OCI-LY3 (cell line): Measurements from ENCODE around the gene DACH2.

Experiments used
- H2AFZ ChIP-seq: fragments of 200-600, 300-600 bp; shearing (Covaris generic); 2 replicates; pipeline ENCODE4 v1.6.0; 2014; ENCODE audit warnings: antibody characterized with exemption, low read depth, low read length
- H3K27ac ChIP-seq: fragments of 200-600, 300-600 bp; sonication (generic); 2 replicates; pipeline ENCODE4 v1.5.1; 2014; ENCODE audit warnings: mild to moderate bottlenecking, low read length, moderate library complexity, mixed read lengths
- H3K27me3 ChIP-seq: fragments of 200-600, 300-600 bp; sonication (generic); 2 replicates; pipeline ENCODE4 v1.6.1; 2014; ENCODE audit warnings: low read depth, low read length, mixed read lengths
- H3K36me3 ChIP-seq: fragments of 200-600, 300-600 bp; sonication (generic); replicated peaks from 2 replicates; pipeline ENCODE3; 2014; ENCODE audit warnings: low read depth, low read length, mixed read lengths
- H3K4me1 ChIP-seq: fragments of 300-600, 200-600 bp; sonication (generic); 2 replicates; pipeline ENCODE4 v1.6.1; 2014; ENCODE audit warnings: low read length, mixed read lengths
- H3K4me2 ChIP-seq: fragments of 200-600, 300-600 bp; sonication (generic); 2 replicates; pipeline ENCODE4 v1.6.1; 2014; ENCODE audit warnings: low read length, mixed read lengths
- H3K4me3 ChIP-seq: fragments of 300-600, 200-600 bp; sonication (generic); 2 replicates; pipeline ENCODE4 v1.5.1; 2014; ENCODE audit warnings: antibody characterized with exemption, mild to moderate bottlenecking, low read length, moderate library complexity
- H3K79me2 ChIP-seq: fragments of 300-600, 200-600 bp; shearing (Covaris generic); 2 replicates; pipeline ENCODE4 v1.6.1; 2014; ENCODE audit warnings: mild to moderate bottlenecking, low read length, mixed read lengths
- H3K9ac ChIP-seq: fragments of 300-600, 200-600 bp; shearing (Covaris generic); 2 replicates; pipeline ENCODE4 v1.6.0; 2014; ENCODE audit warnings: mild to moderate bottlenecking, low read length, moderate library complexity
- H3K9me3 ChIP-seq: fragments of 200-600, 300-600 bp; shearing (Covaris generic); 2 replicates; pipeline ENCODE4 v1.6.1; 2014; ENCODE audit warnings: low read length, mixed read lengths; ENCODE audit not compliant: insufficient read depth
- H4K20me1 ChIP-seq: fragments of 200-600, 300-600 bp; sonication (generic); 2 replicates; pipeline ENCODE4 v1.6.1; 2016; ENCODE audit warnings: low read length, mixed read lengths; ENCODE audit not compliant: insufficient read depth
- CTCF ChIP-seq: fragments of 200-600, 300-600 bp; sonication (generic); IDR thresholded peaks from 2 replicates; pipeline ENCODE4 v1.5.1; 2014; ENCODE audit warnings: antibody characterized with exemption, low read length, low read depth
- EZH2phosphoT487 ChIP-seq: fragments of 200-600 bp; shearing (Covaris generic); IDR thresholded peaks from 2 replicates; pipeline ENCODE4 v1.6.1; 2018; ENCODE audit warnings: antibody characterized with exemption, mixed run types, low read depth

DACH2 gene

GRCh38 chrX:86322913-86323312 lies 174.7 kb downstream of the DACH2 start:
- H3K4me1 ChIP-seq = no peaks in the 10 kb centered on the region
- no peak for TF ChIP-seq EZH2phosphoT487
- TF ChIP-seq CTCF = peak; percentile 23
- H3K36me3 ChIP-seq = no peaks in the 10 kb centered on the region
- no peaks in the 10 kb centered on the region for H3K27me3 ChIP-seq
- no peaks in the 10 kb centered on the region for H3K9me3 ChIP-seq
- H3K79me2 ChIP-seq = no peaks in the 10 kb centered on the region
- no peak overlapping the region for H3K4me2 ChIP-seq
- H3K27ac ChIP-seq = no peak overlapping the region
- H3K4me3 ChIP-seq = no peak overlapping the region
- H2AFZ ChIP-seq = no peak overlapping the region
- H4K20me1 ChIP-seq = no peaks in the 10 kb centered on the region
- no peak overlapping the region for H3K9ac ChIP-seq

- H3K36me3 ChIP-seq = no peaks in the 10 kb centered on the region
- no peak overlapping the region for H3K4me2 ChIP-seq
- H3K9ac ChIP-seq = no peak overlapping the region
Observed at GRCh38 chrX:86329174-86329573, 180.9 kb downstream of the DACH2 start.

GRCh38 chrX:86348669-86349068 lies 200.4 kb downstream of the DACH2 start:
- H3K27ac ChIP-seq = no peak overlapping the region
- no peak for TF ChIP-seq EZH2phosphoT487
- TF ChIP-seq CTCF = peak; percentile 25; the same call in 1 of the 2 replicates
- H3K9ac ChIP-seq = no peak overlapping the region
- no peaks in the 10 kb centered on the region for H3K4me1 ChIP-seq
- no peaks in the 10 kb centered on the region for H3K27me3 ChIP-seq
- no peaks in the 10 kb centered on the region for H3K9me3 ChIP-seq
- H4K20me1 ChIP-seq = no peaks in the 10 kb centered on the region
- no peak overlapping the region for H3K4me3 ChIP-seq
- no peak overlapping the region for H3K4me2 ChIP-seq
- H3K36me3 ChIP-seq = no peaks in the 10 kb centered on the region
- H2AFZ ChIP-seq = no peak overlapping the region
- H3K79me2 ChIP-seq = no peaks in the 10 kb centered on the region

More at GRCh38 chrX:86329174-86329573, 180.9 kb downstream of the DACH2 start:
- Histone ChIP-seq H3K79me2 (no peaks in the 10 kb centered on the region), H3K9me3 (no peaks in the 10 kb centered on the region), H2AFZ (no peak overlapping the region), H3K27me3 (no peaks in the 10 kb centered on the region), H3K4me1 (no peaks in the 10 kb centered on the region), H3K27ac (no peak overlapping the region), H4K20me1 (no peaks in the 10 kb centered on the region), H3K4me3 (no peak overlapping the region)
- no peak for TF ChIP-seq EZH2phosphoT487

GRCh38 chrX:86349115-86349514 lies 200.9 kb downstream of the DACH2 start:
- no peaks in the 10 kb centered on the region for H3K27me3 ChIP-seq

More at GRCh38 chrX:86349115-86349514, 200.9 kb downstream of the DACH2 start:
- TF ChIP-seq EZH2phosphoT487 = no peak
- TF ChIP-seq CTCF = no peak
- no peaks in the 10 kb centered on the region for H3K79me2 ChIP-seq
- H3K4me2 ChIP-seq = no peak overlapping the region
- H3K4me3 ChIP-seq = no peak overlapping the region
- no peak overlapping the region for H3K9ac ChIP-seq
- H4K20me1 ChIP-seq = no peaks in the 10 kb centered on the region
- H2AFZ ChIP-seq = no peak overlapping the region
- H3K9me3 ChIP-seq = no peaks in the 10 kb centered on the region
- no peaks in the 10 kb centered on the region for H3K36me3 ChIP-seq
- H3K27ac ChIP-seq = no peak overlapping the region
- no peaks in the 10 kb centered on the region for H3K4me1 ChIP-seq
